ENCODE measurements around the gene DLG2.
"Not testable (repeated sequence)": the region's sequence is repeated elsewhere in the genome, so short reads cannot be mapped to it uniquely, and the experiment has no call there.

Gene DLG2

DNA sequence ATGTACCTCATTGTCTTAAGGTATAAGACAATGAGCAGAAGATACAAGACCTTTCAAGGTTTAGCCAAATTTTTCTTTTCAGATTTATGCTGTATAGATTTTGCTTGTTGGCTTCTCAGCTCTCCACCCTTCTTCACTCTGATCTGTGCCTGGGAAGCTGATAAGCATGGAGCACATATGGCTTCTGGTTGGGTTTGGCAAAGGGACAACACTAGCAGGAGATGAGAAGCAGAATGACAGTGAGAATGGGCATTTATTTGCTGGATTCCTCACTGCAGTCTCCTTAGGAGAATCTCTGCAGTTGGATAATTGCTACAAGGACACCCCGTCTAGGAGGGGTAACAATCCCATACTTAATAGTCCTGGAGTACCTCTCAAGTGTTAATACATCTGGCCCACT is 1866.2 kb downstream of the DLG2 start:
- TF ChIP-seq ZFX (IDR thresholded peaks at IDR 0.05; ENCODE audit: borderline replicate concordance) (no peak), CTCF (IDR thresholded peaks at IDR 0.05) (no peak)
- no peak overlapping the region for H3K27ac ChIP-seq

GRCh38 chr11:83759148-83759547 is 1868.0 kb downstream of the DLG2 start:
- TF ChIP-seq CTCF (IDR thresholded peaks at IDR 0.05), result no peak
- no peak for TF ChIP-seq ZFX (IDR thresholded peaks at IDR 0.05; ENCODE audit: borderline replicate concordance)
- H3K27ac ChIP-seq, result no peak overlapping the region

- TF ChIP-seq ZFX (IDR thresholded peaks at IDR 0.05; ENCODE audit: borderline replicate concordance) (no peak), CTCF (IDR thresholded peaks at IDR 0.05) (no peak)
- H3K27ac ChIP-seq, result no peak overlapping the region
Measured at GRCh38 chr11:83751041-83751440, 1876.1 kb downstream of the DLG2 start.

DNA sequence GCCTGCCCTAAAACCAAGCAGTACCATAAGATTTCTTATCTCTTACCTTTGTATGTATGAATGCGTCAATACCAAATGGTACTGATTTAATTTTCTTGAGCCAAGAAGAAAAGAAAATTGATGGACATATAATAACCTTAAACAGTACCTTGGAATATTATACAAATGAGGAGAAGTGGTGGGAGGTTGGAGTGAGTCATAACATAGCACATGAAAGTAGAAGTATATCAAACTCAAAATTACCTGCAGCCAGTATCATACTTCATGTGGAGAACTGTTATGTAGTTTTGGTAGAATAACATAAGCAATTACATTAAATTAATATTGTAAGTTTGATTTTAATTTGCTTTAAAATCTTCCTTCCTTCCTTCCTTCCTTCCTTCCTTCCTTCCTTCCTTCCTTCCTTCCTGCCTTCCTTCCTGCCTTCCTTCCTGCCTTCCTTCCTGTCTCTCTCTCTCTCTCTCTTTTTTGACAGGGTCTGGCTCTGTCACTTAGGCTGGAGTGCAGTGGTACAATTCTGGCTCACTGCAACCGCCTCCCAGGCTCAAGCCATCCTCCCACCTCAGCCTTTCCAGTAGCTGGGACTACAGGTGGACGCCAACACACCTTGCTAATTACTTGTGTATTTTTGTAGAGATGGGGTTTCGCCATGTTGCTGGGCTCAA is 1880.1 kb downstream of the DLG2 start:
- no peak overlapping the region for H3K27ac ChIP-seq
- TF ChIP-seq CTCF (IDR thresholded peaks at IDR 0.05) (no peak), ZFX (IDR thresholded peaks at IDR 0.05; ENCODE audit: borderline replicate concordance) (no peak)

DNA sequence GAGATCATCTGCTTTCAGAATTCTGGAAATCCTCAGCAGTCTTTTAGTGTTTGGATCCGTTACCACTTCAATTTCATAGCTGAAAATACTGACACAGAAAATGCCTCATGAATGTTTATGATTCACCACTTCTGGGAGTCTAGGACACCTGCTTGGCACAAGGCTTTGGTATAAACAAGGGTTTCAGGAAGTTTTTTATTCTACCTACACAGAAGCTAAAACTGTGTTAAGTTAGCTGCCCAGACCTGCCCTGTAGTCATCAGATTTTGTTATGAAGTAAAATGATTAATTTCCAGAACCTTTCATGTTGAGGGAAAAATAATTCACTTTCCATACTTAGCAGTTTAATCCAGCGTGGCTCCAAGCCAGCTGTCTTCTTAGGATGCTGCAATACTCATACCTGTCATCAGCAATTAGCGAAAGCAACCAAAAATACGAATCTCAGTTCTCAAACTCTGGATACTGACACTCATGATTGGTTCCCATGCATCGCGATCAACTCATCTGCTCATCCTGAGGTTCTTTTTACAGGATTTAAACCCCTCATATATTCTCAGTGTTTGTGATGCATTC is 1882.4 kb downstream of the DLG2 start:
- H3K27ac ChIP-seq, result no peak overlapping the region
- TF ChIP-seq CTCF (IDR thresholded peaks at IDR 0.05), result no peak
- no peak for TF ChIP-seq ZFX (IDR thresholded peaks at IDR 0.05; ENCODE audit: borderline replicate concordance)

GRCh38 chr11:83736684-83737083 is 1890.5 kb downstream of the DLG2 start:
- no peak overlapping the region for H3K27ac ChIP-seq
- TF ChIP-seq ZFX (IDR thresholded peaks at IDR 0.05; ENCODE audit: borderline replicate concordance), result no peak
- peak; percentile 26; the same call in 1 of the 2 replicates for TF ChIP-seq CTCF (IDR thresholded peaks at IDR 0.05)

DNA sequence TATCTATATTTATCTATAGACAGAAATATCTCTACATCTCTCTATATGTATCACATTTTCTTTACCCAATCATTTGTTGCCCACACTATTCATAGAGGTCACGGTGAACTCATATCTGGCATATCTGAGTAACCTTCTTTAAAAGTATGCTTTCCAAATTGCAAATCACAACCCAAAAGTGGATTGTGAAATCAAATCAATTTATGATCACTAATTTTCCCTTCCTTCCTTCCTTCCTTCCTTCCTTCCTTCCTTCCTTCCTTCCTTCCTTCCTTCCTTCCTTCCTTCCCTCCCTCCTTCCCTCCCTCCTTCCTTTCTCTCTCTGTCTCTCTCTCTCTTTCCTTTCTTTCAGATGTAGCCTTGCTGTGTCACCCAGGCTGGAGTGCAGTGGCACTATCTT is 1893.0 kb downstream of the DLG2 start:
- TF ChIP-seq CTCF (IDR thresholded peaks at IDR 0.05), result no peak
- TF ChIP-seq ZFX (IDR thresholded peaks at IDR 0.05; ENCODE audit: borderline replicate concordance), result no peak
- H3K27ac ChIP-seq, result no peak overlapping the region

- H3K27ac ChIP-seq, result not testable (repeated sequence)
Measured at GRCh38 chr11:83731288-83731687, 1895.9 kb downstream of the DLG2 start.

Data from 22Rv1 (cell line).